ENCODE measurements around the gene GBX1.

GBX1 gene

DNA sequence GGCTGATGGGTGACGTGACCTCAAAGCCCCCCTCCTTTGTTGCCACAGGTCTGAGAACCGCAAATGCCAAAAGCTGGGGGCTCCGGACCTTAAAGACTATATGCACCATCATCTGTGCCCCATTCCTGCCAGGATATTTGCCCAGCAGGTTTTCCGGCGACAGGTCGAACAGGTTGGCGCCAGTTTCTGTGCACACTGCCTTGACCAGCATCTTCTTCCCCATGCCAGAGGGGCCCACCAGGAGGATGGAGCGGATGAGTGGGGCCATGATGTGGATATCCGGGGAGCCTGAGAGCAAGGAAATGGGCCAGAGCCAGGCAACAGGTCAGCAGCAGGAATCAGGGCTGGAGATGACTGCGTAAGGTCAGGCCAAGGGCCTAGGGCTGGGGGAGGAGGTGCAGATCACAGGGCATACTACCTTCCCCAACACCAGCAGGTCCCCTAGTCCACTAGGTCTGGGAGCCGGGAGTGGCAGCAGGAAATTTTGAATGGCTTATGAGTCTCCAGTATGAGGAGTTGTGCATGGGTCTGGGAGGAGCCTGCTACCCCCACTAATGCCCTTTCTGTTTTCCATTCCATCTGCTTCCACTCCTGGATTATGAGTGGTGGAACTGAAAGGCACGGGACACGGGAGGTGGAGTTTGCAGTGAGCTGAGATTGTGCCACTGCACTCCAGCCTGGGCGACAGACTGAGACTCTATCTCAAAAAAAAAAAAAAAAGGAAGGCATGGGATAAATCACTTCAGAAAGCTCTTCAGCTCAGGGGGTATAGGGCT, 25.9 kb upstream of the GBX1 start:
- DNase-seq: no peak

DNA sequence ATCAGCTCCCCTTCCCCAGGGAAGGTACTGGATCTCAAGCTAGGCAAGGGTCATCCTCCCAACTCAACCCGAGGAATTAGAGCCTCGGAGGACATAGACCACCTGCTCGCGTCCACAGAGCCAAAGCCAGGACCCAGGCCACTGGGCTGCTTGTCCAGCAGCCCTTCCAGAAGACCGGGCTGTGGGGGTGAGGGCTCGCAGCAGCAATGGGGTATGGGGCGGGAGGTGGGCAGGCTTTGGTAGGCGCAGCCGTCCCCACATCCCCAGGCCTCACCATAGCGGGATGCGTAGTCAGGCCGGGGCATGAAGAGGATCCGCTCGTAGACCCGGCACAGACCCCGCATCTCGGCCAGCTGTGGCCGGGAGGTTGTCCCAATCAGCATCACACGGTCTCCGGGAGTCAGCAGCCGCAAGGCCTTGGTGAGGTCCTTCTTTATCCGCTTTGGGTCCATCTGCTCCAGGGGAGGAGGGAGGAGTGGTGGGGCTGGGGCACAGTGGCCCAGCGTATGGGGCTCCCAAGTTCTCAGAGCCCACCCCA, 24.6 kb upstream of the GBX1 start:
- DNase-seq: no peak

DNA sequence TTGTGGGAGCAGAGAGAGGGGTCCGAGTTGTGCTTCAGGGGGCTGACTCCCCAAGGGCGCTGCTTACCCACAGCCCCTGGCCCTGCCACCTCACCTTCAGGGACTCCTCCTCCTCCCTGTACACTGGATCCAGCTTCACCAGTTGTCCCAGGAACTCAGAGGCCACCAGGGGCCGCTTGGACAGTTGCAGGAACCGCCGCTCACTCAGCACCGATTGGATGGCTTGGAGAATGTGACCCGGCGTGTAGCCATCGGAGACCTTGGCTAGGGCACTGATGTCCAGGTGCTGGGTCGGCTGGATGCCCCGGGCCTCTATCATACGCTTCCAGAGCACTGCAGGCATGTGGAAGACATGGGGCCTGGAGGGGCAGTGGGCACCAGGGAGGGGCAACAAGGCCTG, 24.1 kb upstream of the GBX1 start:
- DNase-seq: no peak

DNA sequence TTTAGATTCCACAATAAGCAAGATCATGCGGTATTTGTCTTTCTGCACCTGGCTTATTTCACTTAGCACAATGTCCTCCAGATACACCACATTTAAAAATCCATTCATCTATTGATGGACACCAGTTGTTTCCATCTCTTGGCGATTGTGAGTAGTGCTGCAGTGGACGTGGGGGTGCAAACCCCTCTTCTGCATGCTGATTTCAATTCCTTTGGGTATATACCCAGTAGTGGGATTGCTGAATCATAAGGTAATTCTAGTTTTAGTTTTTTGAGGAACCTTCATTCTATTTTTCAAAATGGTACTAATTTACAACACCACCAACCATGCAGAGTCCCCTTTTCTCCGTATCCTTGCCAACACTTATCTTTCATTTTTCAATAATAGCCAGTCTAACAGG, 21.5 kb upstream of the GBX1 start:
- no peak for DNase-seq

DNA sequence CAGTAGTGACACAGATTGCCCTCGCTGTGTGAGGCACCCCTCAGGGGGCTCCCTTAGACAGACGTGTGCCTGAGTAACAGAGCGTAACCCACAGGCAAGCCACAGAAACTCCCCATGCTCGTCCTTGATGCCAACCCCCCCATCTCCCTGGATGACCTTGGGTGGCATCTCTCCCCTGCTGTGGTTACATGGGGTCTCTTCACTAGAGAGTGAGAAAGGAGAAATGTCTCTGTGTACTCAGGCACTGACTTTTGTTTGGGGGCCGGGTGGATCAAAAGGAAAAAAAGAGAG, 20.7 kb upstream of the GBX1 start:
- DNase-seq: no peak

DNA sequence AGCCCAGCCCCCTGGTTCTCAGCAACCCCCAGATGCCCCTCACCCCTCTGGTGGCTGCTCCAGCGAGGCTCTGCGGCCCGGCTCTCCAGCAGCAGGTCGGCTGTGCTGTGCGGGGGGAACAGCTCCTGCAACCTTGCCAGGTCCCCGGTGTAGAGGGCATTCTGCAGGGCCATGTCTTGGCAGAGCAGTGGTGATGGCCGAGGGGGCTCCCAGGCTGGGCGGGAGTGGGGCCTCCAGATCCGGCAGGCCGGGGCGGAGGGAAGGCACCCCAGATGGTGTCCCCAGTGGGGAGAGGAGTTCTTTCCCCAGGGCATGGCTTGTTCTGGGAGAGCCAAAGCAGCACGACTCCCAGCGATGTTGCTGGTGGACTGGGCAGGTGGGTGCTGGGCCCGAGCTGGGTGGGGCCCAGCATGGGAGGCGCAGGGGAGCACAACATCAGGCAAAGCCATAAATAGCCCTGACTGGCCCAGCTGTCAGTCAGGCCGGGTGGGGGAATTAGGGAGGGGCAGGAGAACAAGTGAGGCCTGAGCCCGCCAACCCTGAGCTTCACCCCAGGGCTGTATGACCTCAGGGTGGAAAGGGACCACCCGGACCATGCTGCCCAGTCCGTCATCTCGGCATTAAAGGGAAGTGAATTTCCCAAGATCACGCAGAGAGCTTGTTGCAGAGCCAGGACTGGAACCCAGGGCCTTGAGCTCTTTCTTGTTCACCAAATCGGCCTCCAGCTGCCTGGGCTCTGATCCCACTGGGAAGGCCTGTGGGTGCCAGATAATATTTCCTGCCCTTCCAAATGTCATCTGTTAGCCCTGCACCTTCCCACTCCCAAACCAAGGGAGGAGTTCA, 20.1 kb upstream of the GBX1 start:
- no peak for DNase-seq

DNA sequence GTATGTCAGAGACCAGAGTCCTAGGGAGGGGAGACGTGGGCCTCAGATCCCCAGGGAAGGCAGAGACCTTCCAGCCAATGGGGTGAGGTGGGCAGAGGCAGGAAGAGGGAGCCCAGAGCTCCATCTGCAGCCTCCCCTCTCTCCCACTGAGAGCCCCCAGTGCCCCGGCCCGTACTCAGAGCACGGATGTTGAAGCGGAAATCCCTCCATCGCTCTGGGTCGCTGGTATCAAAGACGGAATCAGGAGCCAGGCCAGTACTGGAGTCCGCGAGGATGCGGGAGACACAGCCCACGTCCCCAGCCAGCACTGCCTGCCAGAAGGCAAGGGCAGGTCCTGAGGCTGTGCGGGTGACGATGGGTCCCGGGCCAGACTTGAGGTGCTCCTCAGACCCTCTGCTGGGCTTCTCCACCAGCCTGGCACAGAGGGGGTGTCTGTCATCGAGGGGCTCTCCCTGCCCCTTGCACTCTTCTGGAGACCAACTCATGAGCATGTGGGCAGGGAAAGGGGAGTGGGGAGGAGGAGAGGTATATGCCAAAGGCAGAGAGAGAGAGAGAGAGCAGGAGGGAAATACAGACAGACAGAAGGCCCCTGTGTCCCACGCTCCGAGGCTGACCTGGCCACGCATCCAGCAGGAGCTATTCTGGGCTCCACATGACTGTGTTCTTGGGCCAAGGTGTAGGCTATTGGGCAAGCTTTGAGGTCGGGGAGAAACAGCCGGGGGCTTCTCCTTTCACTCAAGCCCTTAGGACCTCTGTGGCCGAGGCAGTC, 19.3 kb upstream of the GBX1 start, which contains the start of gene ASB10:
Gene ASB10, minus strand, starts transcription at position 611 of the 769 bp plus-strand sequence. Its CDS starts 120 bp downstream, at position 491.
- no peak for DNase-seq

DNA sequence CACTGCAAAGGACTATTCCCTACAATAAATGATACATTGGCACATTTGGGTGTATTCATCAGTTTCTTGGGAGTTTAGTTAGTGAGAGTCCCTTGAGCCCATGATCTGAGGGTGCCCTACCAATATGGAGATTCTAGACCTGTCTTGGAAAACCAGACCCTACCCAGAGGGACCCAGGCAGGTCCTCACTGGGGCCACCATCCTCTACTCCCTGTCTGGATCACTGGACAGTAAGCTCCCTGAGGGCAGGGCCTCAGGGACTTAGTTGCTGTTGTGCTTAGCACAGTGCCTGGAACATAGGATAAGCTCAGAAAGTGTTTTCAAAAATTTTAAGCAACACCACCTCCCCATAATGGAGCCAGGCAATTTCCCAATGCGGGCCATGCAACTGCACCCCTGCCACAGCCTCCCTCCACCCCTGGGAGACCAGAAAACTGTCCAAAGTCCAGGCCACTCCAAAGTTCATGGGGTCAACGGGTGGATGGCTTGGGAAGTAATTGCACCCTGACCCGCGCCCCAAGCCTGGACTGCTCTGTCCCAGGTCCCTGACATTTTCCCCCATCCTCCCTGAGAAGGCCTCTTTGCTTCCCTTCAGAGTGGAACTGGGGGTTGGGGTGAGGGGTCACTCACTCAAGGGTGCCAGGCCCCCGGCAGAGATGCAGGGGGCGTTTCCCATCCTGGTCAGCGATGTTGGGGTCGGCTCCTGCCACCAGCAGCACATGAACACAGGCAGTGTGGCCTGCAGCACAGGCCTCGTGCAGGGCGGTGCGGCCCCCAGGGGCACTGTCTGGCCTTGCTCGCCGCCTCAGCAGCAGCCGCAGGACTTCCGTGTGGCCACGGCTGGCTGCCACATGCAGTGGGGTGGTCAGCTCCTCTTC, 18.5 kb upstream of the GBX1 start:
- no peak for DNase-seq

DNA sequence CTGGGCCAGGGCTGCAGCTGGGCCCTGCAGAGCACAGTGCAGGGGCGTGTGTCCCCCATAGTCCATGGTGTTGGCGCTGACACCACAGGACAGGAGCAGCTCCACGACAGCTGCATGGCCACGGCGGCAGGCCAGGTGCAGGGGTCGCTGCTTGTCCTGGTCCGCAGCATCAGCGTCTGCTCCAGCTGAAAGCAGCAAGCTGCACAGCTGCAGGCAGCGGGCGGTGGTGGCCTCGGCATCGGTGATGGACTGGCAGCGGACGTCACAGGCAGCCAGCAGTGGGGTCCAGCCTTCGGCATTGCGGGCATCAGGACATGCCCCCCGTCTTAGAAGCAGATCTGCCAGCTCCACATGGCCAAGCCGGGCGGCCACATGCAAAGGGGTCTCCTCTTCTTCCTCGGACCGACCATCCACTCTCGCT, 13.5 kb upstream of the GBX1 start:
- DNase-seq: no peak

DNA sequence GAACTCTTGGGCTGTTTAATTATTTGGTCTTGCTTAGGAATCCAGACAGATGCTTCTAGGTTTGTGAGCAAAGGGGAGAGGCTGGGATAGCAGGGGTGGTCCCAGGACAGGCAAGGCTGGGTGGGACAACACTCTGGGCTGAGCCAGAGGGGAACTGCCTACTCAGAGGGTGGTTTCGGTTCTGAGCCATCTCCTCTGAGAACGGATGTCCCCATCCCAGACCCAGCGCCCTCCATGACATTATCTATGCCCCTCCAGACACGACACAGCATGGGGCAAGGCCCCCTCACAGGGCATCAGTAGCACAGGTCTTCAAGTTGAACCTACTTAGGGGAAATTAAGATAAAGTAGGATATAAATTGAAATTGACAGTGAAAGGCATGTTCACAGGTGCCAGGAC, 12.5 kb upstream of the GBX1 start:
- no peak for DNase-seq

DNA sequence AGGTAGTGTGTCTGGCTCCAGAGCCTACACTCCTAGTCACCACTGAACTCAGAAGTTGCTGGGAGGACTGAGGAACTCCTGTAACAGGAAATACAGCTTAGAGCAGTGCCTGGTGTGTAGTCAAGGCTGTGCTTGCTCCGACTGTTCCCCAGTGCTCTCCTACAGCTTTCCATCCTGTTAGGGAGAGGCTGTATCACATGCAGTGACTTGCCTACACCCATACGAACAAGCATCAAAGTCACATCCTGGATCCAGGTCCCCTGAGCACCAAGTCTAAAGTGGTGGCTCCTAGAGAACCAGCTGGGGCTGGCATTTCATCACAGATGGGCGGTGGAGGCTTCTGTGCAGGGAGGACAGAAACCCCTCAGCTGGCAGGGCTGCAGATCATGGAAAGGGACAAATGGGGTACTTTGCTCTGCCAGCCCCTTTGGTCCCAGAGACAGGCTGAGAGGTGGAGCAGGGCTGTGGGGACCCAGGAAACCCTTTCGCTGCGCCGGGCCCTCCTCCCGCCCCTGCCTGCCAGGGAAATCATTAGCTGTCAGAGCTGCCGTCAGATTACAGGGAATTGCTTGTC, 11.9 kb upstream of the GBX1 start:
- DNase-seq: no peak

DNA sequence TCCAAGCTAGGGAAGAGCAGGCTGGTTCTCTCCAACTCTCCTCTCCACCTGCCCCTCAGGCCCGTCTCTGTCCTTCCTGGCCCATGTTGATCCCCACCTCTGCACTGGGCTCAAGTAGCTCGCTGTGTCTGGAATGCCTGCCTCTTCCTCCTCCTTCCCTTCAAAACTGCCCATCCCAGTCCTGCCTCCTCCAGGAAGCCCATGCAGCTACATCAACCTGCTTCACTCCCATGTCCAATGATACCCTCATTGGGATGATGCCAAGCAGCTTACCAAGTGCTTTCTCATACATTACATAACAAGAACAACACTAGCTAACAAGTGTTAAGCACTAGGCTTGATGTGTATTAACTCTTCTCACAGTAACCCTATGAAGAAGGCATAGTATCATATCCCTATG, 11.3 kb upstream of the GBX1 start:
- no peak for DNase-seq

DNA sequence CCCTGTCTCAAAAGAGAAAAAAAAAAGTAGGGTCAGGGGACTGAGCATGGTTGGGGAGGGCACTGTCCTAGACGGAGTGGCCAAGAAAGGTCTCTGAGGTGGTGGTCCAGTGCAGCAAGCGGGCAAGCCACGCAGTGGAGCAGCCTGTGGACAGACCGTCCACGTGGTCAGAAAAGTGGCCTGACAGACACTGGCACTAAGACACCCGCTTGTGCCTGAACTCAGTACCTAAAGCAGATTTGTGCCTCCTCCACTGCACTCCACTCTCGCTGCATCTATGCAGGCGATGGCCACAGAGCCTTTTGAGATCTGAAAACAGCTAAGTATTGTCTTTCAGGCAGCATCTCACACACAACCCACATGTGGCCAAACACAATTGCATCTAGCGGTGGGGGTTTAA, 10.7 kb upstream of the GBX1 start:
- DNase-seq: no peak

DNA sequence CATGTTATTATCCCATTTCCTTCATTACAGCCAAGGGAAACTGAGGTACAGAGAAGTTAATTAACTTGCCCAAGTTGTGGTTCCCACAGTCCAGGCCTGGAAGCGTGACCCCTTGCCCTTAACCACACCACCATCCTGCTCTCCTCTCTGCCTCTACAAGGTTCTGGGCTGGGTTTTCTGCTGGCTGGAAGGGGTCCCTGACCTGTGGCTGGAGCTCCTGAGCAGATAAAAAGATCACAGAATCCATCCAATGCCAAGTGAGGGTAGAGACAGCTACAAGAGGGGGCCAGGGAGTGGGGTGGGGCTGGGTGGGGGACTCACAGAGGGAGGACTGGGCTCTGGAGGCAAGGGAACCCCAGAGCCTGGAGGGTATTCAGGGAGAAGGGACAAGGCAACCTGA, 9.8 kb upstream of the GBX1 start:
- no peak for DNase-seq

DNA sequence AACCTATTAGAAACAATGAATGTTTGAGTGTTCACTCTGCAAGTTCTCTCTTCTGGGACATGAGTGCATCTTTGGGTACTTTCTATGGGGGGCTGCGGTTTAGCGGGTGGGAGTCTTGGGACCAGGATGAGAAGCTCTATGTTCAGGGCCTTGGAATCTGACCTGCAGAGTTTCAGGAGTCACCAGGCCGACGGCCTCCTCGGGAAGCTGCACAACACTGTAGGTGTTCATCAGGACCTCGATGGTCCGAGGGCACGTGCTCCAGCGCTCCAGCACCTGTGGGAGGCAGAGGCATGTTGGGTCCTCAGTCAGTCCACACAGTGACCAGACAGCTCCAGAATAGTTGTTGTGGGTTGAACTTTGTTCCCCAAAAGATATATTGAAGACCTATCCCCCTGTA, 8.9 kb upstream of the GBX1 start:
- no peak for DNase-seq

DNA sequence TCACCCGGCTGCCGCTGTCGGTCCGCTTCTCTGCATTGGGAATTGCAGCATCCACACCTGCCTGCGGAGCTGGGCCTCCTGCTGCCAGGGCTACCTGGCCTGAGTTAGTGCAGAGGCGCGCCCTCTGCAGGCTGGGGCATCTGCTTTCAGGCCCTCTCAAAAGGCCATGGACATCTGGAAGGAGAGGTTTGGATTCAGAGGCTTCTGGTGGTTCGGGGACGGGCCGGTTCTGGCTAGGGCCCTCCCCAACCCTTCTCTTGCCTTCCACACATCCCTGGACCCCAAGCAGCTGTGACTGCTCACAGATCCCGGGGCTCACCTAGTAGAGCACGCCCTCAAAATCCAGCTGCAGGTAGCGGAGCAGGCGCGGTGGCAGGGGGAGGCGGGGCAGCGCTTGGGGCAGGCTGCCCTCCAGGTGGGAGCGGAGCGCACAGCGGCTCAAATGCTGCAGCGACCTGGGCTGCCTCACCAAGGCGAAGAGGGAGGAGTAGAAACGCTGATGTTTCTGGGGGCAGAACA, 8.4 kb upstream of the GBX1 start:
- DNase-seq: no peak

DNA sequence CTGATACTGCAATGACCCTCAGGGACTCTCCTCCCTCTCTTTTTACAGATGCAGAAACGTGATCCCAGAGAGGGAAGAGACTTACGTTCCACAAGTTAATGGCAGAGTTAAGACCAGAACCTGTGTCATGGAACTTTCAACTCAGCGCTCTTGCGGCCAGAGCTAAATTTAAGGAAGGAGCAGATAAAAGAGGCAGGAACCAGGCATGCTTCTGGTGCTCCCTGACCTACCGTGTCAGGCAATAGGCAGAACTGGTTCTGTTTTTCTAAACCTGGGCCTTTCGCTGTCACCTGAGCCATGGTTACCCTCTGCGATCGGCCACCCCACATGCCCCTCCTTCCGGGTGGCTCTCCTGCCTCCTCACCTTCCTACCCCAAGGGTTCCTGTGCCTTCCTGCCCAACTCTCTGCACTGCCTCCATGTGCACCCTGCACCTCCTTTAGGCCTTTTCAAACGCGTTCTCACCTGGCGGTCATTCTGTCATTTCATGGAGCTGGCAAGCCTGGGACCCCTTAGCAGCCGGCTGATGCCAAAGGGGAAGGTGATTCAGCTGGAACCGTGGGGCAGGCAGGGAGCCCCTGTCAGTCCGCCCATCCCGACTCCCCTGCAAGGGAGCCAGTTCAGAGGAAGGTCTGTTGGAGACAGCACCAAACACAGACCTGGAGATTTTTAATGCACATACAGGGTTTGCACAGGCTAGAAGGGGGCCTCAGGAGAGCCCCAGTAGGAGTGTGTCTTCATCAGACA, 7.7 kb upstream of the GBX1 start:
- no peak for DNase-seq

DNA sequence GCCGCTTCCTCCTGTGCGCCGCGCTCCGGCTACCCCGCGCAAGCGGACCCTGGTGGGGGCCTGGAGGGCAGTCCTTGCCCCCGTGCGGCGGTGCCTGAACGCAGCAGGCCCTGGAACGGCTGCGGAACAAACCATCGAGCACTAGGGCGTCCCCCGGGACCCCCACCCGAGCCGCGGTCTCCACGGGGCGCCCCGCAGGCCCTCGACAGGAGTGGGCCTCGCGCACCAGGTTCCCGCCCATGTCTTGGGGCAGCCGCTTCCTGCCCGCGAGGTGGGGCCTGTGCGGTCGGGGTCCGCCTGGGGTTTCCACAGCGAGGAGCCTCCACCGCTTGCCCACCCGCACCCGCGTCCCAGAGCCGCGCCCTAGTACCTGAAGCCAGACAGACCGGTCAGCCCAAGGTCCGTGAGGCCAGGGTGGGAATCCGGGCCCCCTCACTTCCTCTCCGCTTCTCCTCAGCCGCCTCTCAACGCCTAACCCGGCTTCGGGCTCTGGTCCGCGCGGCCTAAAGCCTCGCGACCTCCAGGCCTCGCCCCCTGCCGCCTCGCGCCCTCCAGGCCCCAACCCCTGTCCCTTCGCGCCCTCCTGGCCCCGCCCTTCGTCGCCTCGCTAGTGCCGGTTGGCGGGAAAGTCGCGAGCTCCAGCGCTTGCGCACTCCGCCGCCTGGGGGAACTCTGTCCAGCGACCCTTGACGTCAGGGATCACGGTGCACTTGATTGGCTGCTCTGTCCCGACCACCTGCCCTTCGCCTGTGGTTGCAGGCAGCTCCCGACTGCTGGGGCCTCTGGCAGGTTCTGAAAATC, 7.0 kb upstream of the GBX1 start:
- peak; percentile 52 for DNase-seq

DNA sequence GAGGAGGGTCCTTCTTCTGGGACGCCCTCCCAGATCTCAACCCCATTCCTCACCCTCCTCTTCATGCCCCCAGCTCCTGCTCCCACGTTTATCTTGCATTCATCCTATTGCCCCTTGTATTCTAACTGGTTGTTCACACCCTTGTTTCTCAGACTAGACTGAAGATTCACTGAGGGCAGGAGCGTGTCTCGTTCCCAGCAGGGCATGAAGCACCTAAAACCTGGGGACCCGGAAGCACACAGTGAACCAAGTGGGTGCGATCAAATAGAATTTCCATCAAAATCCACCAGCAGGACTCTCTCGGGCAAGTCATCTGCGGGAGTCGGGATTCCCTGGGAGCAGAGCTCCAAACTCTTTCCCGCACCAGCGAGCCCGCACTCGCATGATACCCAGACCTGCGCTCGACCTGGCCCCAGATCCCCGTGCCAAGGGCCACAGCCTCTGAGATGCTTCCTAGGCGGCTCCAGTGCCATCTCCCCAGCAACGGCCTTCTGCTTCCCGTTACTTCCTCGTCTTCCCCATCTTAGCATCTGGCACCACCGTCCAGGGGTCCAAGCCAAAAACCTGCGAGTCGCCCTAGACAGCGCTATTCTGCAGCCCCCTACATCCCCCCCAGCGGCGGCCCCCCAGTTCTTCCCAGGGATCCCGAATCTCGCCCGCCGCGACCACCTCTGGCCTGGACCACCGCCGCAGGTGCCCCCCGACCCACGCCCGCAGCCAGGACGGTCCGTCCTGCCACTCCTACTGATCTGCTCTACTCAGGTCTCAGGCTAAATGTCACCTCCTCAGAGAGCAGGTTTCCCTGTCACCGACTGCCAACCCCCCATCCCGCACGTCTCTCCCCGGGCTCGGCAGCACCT, 6.1 kb upstream of the GBX1 start:
- no peak for DNase-seq

All from stimulated activated CD8-positive, alpha-beta memory T cell treated with anti-CD3 and anti-CD28 coated beads, Interleukin-4, amount 100 ng/mL, for 48 hours (primary cell).